ENCODE measurements around the gene CCNG2.

CCNG2 gene

GRCh38 chr4:77209012-77209411, 52.0 kb downstream of the CCNG2 start:
- ATAC-seq, result no peak
- no peak for TF ChIP-seq PPARA (CRISPR knock-in tag; IDR thresholded peaks at IDR 0.05; ENCODE audit: borderline replicate concordance)
- TF ChIP-seq, protein P1, sequence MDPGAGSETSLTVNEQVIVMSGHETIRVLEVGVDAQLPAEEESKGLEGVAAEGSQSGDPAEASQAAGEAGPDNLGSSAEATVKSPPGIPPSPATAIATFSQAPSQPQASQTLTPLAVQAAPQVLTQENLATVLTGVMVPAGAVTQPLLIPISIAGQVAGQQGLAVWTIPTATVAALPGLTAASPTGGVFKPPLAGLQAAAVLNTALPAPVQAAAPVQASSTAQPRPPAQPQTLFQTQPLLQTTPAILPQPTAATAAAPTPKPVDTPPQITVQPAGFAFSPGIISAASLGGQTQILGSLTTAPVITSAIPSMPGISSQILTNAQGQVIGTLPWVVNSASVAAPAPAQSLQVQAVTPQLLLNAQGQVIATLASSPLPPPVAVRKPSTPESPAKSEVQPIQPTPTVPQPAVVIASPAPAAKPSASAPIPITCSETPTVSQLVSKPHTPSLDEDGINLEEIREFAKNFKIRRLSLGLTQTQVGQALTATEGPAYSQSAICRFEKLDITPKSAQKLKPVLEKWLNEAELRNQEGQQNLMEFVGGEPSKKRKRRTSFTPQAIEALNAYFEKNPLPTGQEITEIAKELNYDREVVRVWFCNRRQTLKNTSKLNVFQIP (CRISPR knock-in tag; IDR thresholded peaks at IDR 0.05; ENCODE audit: borderline replicate concordance, low read depth), result no peak
- TF ChIP-seq CSDC2 (CRISPR knock-in tag; IDR thresholded peaks at IDR 0.05), result no peak
- TF ChIP-seq SNAI2 (CRISPR knock-in tag; IDR thresholded peaks at IDR 0.05), result no peak
- no peak for TF ChIP-seq BACH2 (CRISPR knock-in tag; IDR thresholded peaks at IDR 0.05; ENCODE audit: borderline replicate concordance)
- TF ChIP-seq GLIS3 (CRISPR knock-in tag; IDR thresholded peaks at IDR 0.05), result no peak
- no peak for TF ChIP-seq ZNF565 (CRISPR knock-in tag; conservative IDR thresholded peaks at IDR 0.05; ENCODE audit: low read depth)
- TF ChIP-seq RARB (CRISPR knock-in tag; IDR thresholded peaks at IDR 0.05), result no peak
- TF ChIP-seq, protein P2, sequence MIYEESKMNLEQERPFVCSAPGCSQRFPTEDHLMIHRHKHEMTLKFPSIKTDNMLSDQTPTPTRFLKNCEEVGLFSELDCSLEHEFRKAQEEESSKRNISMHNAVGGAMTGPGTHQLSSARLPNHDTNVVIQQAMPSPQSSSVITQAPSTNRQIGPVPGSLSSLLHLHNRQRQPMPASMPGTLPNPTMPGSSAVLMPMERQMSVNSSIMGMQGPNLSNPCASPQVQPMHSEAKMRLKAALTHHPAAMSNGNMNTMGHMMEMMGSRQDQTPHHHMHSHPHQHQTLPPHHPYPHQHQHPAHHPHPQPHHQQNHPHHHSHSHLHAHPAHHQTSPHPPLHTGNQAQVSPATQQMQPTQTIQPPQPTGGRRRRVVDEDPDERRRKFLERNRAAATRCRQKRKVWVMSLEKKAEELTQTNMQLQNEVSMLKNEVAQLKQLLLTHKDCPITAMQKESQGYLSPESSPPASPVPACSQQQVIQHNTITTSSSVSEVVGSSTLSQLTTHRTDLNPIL (CRISPR knock-in tag; IDR thresholded peaks at IDR 0.05; ENCODE audit: low read depth), result no peak
- TF ChIP-seq ZFP30 (CRISPR knock-in tag; IDR thresholded peaks at IDR 0.05), result no peak
- no peak for TF ChIP-seq PATZ1 (CRISPR knock-in tag; IDR thresholded peaks at IDR 0.05; ENCODE audit: borderline replicate concordance)
- TF ChIP-seq ISL1 (CRISPR knock-in tag; IDR thresholded peaks at IDR 0.05), result no peak
- TF ChIP-seq ZC3H10 (CRISPR knock-in tag; IDR thresholded peaks at IDR 0.05), result no peak

DNA sequence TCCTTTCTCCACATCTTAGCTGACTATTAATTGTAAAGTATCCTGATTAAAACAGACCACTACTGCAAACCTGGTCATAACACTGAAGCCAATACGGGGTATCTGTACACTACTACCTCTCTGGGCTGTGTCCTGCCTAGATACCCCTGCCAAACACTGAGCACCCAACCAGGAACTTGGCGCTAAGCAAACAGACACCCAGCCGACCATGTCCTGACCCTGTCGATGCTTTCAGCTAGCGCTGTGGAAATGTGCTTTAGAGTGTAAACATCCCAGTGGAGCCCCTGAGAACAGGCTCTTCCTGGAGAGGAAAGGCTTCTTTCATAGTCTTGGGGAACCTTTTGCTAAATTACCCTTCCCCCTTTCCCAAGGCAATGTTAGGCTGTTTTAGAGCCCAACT, 52.9 kb downstream of the CCNG2 start:
- TF ChIP-seq SNAI2 (CRISPR knock-in tag; IDR thresholded peaks at IDR 0.05), result no peak
- no peak for TF ChIP-seq ZFP3 (CRISPR knock-in tag; IDR thresholded peaks at IDR 0.05)
- TF ChIP-seq TOX (CRISPR knock-in tag; IDR thresholded peaks at IDR 0.05; ENCODE audit: borderline replicate concordance), result no peak
- ATAC-seq, result no peak

DNA sequence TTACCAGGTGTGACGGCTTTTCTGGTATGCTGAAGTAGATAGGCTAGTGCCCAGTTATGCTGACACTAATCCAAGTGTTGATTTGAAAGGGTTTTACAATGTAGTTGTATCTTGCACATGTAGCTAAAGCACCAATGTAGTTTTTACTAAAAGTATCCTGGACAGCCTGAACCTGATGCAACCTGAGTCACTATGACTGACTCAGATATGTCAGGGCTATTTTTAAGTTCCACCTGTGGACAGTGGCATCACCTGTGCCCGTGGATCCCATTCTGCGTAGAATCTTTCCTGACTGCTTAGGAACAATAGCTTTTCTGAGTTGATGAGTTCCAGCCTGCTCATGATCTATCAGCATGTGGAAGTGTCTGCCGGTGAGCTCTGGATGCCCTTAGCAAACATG, 58.1 kb downstream of the CCNG2 start:
- no peak for ATAC-seq
- TF ChIP-seq ISL1 (CRISPR knock-in tag; IDR thresholded peaks at IDR 0.05) (no peak), ZNF70 (CRISPR knock-in tag; IDR thresholded peaks at IDR 0.05) (no peak)

DNA sequence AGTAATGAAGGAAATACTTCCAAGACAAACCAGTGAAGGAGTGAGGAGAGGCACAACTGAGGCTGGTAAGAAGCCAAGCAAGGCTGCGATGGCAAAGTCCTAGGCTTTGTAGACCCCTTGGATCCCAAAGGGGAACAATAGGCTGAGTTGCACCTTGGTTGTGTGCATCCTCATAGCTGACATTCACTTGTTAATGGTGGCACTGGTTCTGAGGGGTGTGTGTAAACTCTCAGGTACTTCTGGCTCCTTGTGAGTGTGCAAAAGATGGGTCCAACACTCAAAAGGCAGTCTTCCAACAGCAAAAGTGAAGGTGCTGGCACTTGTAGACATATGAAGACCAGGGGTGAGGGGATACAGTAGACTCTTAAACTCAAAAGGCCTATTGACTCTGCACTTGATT, 60.5 kb downstream of the CCNG2 start:
- ATAC-seq, result no peak
- TF ChIP-seq BACH2 (CRISPR knock-in tag; IDR thresholded peaks at IDR 0.05; ENCODE audit: borderline replicate concordance) (no peak), TCF4 (CRISPR knock-in tag; IDR thresholded peaks at IDR 0.05; ENCODE audit: borderline replicate concordance) (no peak), GLIS3 (CRISPR knock-in tag; IDR thresholded peaks at IDR 0.05) (no peak), SNAI2 (CRISPR knock-in tag; IDR thresholded peaks at IDR 0.05) (no peak), ZNF70 (CRISPR knock-in tag; IDR thresholded peaks at IDR 0.05) (no peak), OSR1 (CRISPR knock-in tag; IDR thresholded peaks at IDR 0.05) (no peak)
- TF ChIP-seq, protein P1 (CRISPR knock-in tag; IDR thresholded peaks at IDR 0.05; ENCODE audit: borderline replicate concordance, low read depth), result no peak

- no peak for ATAC-seq
- no peak for TF ChIP-seq TOX (CRISPR knock-in tag; IDR thresholded peaks at IDR 0.05; ENCODE audit: borderline replicate concordance)
- TF ChIP-seq, protein P3, sequence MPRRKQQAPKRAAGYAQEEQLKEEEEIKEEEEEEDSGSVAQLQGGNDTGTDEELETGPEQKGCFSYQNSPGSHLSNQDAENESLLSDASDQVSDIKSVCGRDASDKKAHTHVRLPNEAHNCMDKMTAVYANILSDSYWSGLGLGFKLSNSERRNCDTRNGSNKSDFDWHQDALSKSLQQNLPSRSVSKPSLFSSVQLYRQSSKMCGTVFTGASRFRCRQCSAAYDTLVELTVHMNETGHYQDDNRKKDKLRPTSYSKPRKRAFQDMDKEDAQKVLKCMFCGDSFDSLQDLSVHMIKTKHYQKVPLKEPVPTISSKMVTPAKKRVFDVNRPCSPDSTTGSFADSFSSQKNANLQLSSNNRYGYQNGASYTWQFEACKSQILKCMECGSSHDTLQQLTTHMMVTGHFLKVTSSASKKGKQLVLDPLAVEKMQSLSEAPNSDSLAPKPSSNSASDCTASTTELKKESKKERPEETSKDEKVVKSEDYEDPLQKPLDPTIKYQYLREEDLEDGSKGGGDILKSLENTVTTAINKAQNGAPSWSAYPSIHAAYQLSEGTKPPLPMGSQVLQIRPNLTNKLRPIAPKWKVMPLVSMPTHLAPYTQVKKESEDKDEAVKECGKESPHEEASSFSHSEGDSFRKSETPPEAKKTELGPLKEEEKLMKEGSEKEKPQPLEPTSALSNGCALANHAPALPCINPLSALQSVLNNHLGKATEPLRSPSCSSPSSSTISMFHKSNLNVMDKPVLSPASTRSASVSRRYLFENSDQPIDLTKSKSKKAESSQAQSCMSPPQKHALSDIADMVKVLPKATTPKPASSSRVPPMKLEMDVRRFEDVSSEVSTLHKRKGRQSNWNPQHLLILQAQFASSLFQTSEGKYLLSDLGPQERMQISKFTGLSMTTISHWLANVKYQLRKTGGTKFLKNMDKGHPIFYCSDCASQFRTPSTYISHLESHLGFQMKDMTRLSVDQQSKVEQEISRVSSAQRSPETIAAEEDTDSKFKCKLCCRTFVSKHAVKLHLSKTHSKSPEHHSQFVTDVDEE (CRISPR knock-in tag; IDR thresholded peaks at IDR 0.05), result no peak
- no peak for TF ChIP-seq ZNF565 (CRISPR knock-in tag; conservative IDR thresholded peaks at IDR 0.05; ENCODE audit: low read depth)
- TF ChIP-seq OSR1 (CRISPR knock-in tag; IDR thresholded peaks at IDR 0.05), result no peak
- TF ChIP-seq PPARA (CRISPR knock-in tag; IDR thresholded peaks at IDR 0.05; ENCODE audit: borderline replicate concordance), result no peak
- TF ChIP-seq ZFP3 (CRISPR knock-in tag; IDR thresholded peaks at IDR 0.05), result no peak
Measured at GRCh38 chr4:77219266-77219665, 62.3 kb downstream of the CCNG2 start.
